HepG2 (cell line): ENCODE measurements around the gene NAALAD2. TPM values are rescaled to one million over a fixed set of nuclear protein-coding genes. Genes with fewer than 3 reads are reported as not detected.
A peak's percentile ranks its signal among the peaks of the same experiment; 100 is the strongest.

Source experiments
- ARNTL ChIP-seq: sonication (generic); formaldehyde crosslinking; IDR thresholded peaks from 2 replicates; pipeline ENCODE4 v1.4.0; 2020; ENCODE audit warnings: mild to moderate bottlenecking, missing genetic modification reagents
- FOXJ3 ChIP-seq: sonication (generic); formaldehyde crosslinking; IDR thresholded peaks from 2 replicates; pipeline ENCODE4 v1.4.0; 2020; ENCODE audit warnings: missing genetic modification reagents, mild to moderate bottlenecking, borderline replicate concordance
- IRF2 ChIP-seq: IDR thresholded peaks from 2 replicates; pipeline ENCODE4 v1.6.1; 2018; ENCODE audit warnings: missing genetic modification reagents, missing compliant biosample characterization
- KLF9 ChIP-seq: IDR thresholded peaks from 2 replicates; pipeline ENCODE4 v1.6.1; 2016; ENCODE audit warnings: low read depth
- MAF1 ChIP-seq: sonication (generic); formaldehyde crosslinking; IDR thresholded peaks from 2 replicates; pipeline ENCODE4 v1.5.0; 2020; ENCODE audit warnings: missing genetic modification reagents, borderline replicate concordance
- NR2F2 ChIP-seq: IDR thresholded peaks from 2 replicates; pipeline ENCODE4 v1.6.1; 2012; ENCODE audit warnings: low read depth, inconsistent platforms, borderline replicate concordance
- RFXAP ChIP-seq: sonication (generic); formaldehyde crosslinking; IDR thresholded peaks from 2 replicates; pipeline ENCODE4 v1.4.0; 2020; ENCODE audit warnings: missing genetic modification reagents, borderline replicate concordance
- SPEN ChIP-seq: sonication (generic); formaldehyde crosslinking; IDR thresholded peaks from 2 replicates; pipeline ENCODE4 v1.5.1; 2020; ENCODE audit warnings: low read depth, mild to moderate bottlenecking, missing genetic modification reagents
- TCF7L2 ChIP-seq: IDR thresholded peaks from 2 replicates; pipeline ENCODE4 v1.6.1; 2011; ENCODE audit warnings: mild to moderate bottlenecking, low read depth, low read length, moderate library complexity
- TOPORS ChIP-seq: sonication (generic); formaldehyde crosslinking; IDR thresholded peaks from 2 replicates; pipeline ENCODE4 v1.8.0; 2023; ENCODE audit warnings: mild to moderate bottlenecking, missing genetic modification reagents
- ZBTB7B ChIP-seq: sonication (generic); formaldehyde crosslinking; IDR thresholded peaks from 2 replicates; pipeline ENCODE4 v1.4.0; 2020; ENCODE audit warnings: missing genetic modification reagents
- ZFP1 ChIP-seq: IDR thresholded peaks from 2 replicates; pipeline ENCODE4 v1.6.1; 2016
- ZNF652 ChIP-seq: IDR thresholded peaks from 2 replicates; pipeline ENCODE4 v1.6.1; 2016; ENCODE audit warnings: low read depth, borderline replicate concordance
- ZNF768 ChIP-seq: sonication (generic); formaldehyde crosslinking; IDR thresholded peaks from 2 replicates; pipeline ENCODE4 v1.4.0; 2020; ENCODE audit warnings: missing genetic modification reagents
- polyA plus RNA-seq, 8 experiments: library from polyadenylated mRNA; depleted of rRNA in 3 of 8; stranded (reverse) in 7 of 8; unstranded in 1 of 8; fragments of >200 nt; fragmentation: Illumina TruSeq in 4 of 8; extraction: Trizol in 4 of 8; gene quantifications; 2 replicates each; pipeline versions ENCODE4 v1.2.1 to v1.2.3, GENCODE V29; 2011 to 2016; ENCODE audit warnings: low read depth in 4 of 8, missing spikeins in 1 of 8, mixed read lengths in 1 of 8; ENCODE audit not compliant: insufficient read depth in 1 of 8
- total RNA-seq, 5 experiments: library from RNA; depleted of rRNA; stranded (reverse); fragments of >200 nt; fragmentation: Illumina TruSeq; extraction: Trizol; gene quantifications; 2 replicates each; pipeline ENCODE4 v1.2.3, GENCODE V29; 2016; ENCODE audit warnings: low read depth in 1 of 5
- TF ChIP-seq, protein P1 (sequence below): sonication (generic); formaldehyde crosslinking; IDR thresholded peaks from 2 replicates; pipeline ENCODE4 v1.5.1; 2020; ENCODE audit warnings: mild to moderate bottlenecking, missing genetic modification reagents
- TF ChIP-seq, protein P2 (sequence below): sonication (generic); formaldehyde crosslinking; IDR thresholded peaks from 2 replicates; pipeline ENCODE4 v1.5.0; 2020; ENCODE audit warnings: mild to moderate bottlenecking, missing genetic modification reagents
- TF ChIP-seq, protein P3 (sequence below): sonication (generic); formaldehyde crosslinking; IDR thresholded peaks from 2 replicates; pipeline ENCODE4 v1.5.0; 2020; ENCODE audit warnings: missing genetic modification reagents
- TF ChIP-seq, protein P4 (sequence below): sonication (generic); formaldehyde crosslinking; conservative IDR thresholded peaks from 2 replicates; pipeline ENCODE4 v1.4.0; 2020; ENCODE audit warnings: missing genetic modification reagents
- TF ChIP-seq, protein P5 (sequence below): sonication (generic); formaldehyde crosslinking; IDR thresholded peaks from 2 replicates; pipeline ENCODE4 v1.4.0; 2020; ENCODE audit warnings: missing genetic modification reagents, low read depth, mild to moderate bottlenecking, borderline replicate concordance
- TF ChIP-seq, protein P6 (sequence below): sonication (generic); formaldehyde crosslinking; IDR thresholded peaks from 2 replicates; pipeline ENCODE4 v1.4.0; 2020; ENCODE audit warnings: mild to moderate bottlenecking, missing genetic modification reagents

Gene NAALAD2
- total and polyA plus RNA-seq, 2 of the 13 experiments (the other 11 are each of a cell fraction or from before 2014, with no cell fraction given), result 8.0 to 8.9 TPM

DNA sequence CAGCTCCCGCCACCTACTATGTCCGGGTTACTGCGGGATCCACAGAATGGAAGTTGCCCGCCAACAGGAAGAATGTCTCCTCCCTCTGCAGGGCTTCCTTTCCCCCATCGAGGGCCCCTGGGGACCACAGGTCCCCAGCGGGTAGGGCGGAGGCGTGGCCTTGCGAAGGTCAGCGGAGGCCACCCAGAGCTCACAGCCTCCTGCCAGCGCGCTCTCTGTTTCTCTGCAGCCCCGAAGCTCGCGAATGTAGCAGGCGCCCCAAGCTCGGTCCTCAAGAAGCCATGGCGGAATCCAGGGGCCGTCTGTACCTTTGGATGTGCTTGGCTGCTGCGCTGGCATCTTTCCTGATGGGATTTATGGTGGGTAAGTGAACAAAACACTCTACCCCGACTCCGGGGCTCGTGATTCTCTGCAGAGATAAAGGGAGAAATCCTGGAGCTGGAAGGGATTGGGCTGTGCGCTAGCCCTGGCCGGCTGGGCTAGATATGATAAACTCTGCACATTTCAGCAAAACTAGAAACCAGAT is at the start of gene NAALAD2 (continued):
- TF ChIP-seq, protein P1, sequence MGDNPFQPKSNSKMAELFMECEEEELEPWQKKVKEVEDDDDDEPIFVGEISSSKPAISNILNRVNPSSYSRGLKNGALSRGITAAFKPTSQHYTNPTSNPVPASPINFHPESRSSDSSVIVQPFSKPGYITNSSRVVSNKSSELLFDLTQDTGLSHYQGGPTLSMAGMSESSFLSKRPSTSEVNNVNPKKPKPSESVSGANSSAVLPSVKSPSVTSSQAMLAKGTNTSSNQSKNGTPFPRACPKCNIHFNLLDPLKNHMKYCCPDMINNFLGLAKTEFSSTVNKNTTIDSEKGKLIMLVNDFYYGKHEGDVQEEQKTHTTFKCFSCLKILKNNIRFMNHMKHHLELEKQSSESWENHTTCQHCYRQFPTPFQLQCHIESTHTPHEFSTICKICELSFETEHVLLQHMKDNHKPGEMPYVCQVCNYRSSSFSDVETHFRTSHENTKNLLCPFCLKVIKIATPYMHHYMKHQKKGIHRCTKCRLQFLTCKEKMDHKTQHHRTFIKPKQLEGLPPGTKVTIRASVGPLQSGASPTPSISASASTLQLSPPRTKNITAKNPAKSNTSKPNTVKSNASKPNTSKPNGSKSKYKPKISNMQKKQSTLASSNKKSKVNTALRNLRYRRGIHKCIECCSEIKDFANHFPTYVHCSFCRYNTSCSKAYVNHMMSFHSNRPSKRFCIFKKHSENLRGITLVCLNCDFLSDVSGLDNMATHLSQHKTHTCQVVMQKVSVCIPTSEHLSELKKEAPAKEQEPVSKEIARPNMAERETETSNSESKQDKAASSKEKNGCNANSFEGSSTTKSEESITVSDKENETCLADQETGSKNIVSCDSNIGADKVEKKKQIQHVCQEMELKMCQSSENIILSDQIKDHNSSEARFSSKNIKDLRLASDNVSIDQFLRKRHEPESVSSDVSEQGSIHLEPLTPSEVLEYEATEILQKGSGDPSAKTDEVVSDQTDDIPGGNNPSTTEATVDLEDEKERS (CRISPR knock-in tag), result no peak
- TF ChIP-seq, protein P2, sequence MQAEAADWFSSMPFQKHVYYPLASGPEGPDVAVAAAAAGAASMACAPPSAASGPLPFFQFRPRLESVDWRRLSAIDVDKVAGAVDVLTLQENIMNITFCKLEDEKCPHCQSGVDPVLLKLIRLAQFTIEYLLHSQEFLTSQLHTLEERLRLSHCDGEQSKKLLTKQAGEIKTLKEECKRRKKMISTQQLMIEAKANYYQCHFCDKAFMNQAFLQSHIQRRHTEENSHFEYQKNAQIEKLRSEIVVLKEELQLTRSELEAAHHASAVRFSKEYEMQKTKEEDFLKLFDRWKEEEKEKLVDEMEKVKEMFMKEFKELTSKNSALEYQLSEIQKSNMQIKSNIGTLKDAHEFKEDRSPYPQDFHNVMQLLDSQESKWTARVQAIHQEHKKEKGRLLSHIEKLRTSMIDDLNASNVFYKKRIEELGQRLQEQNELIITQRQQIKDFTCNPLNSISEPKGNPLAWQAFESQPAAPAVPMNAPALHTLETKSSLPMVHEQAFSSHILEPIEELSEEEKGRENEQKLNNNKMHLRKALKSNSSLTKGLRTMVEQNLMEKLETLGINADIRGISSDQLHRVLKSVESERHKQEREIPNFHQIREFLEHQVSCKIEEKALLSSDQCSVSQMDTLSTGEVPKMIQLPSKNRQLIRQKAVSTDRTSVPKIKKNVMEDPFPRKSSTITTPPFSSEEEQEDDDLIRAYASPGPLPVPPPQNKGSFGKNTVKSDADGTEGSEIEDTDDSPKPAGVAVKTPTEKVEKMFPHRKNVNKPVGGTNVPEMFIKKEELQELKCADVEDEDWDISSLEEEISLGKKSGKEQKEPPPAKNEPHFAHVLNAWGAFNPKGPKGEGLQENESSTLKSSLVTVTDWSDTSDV (CRISPR knock-in tag), result no peak
- TF ChIP-seq, protein P3, sequence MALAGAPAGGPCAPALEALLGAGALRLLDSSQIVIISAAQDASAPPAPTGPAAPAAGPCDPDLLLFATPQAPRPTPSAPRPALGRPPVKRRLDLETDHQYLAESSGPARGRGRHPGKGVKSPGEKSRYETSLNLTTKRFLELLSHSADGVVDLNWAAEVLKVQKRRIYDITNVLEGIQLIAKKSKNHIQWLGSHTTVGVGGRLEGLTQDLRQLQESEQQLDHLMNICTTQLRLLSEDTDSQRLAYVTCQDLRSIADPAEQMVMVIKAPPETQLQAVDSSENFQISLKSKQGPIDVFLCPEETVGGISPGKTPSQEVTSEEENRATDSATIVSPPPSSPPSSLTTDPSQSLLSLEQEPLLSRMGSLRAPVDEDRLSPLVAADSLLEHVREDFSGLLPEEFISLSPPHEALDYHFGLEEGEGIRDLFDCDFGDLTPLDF (CRISPR knock-in tag), result peak; percentile 58; the same call in 1 of the 2 replicates
- TF ChIP-seq TOPORS (CRISPR knock-in tag) (no peak), TCF7L2 (no peak), IRF2 (CRISPR knock-in tag) (0 out of 2 replicates have a peak, but pooled peaks have one; percentile 15), FOXJ3 (CRISPR knock-in tag) (no peak), ZNF768 (CRISPR knock-in tag) (peak; percentile 59; the same call in 1 of the 2 replicates), ZBTB7B (CRISPR knock-in tag) (no peak), ZNF652 (CRISPR knock-in tag) (no peak), RFXAP (no peak), ZFP1 (CRISPR knock-in tag) (no peak), SPEN (CRISPR knock-in tag) (peak; percentile 23; the same call in 1 of the 2 replicates), MAF1 (no peak), ARNTL (CRISPR knock-in tag) (no peak), KLF9 (CRISPR knock-in tag) (no peak), NR2F2 (no peak)
- TF ChIP-seq, protein P4, sequence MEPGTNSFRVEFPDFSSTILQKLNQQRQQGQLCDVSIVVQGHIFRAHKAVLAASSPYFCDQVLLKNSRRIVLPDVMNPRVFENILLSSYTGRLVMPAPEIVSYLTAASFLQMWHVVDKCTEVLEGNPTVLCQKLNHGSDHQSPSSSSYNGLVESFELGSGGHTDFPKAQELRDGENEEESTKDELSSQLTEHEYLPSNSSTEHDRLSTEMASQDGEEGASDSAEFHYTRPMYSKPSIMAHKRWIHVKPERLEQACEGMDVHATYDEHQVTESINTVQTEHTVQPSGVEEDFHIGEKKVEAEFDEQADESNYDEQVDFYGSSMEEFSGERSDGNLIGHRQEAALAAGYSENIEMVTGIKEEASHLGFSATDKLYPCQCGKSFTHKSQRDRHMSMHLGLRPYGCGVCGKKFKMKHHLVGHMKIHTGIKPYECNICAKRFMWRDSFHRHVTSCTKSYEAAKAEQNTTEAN (CRISPR knock-in tag), result no peak
- TF ChIP-seq, protein P5, sequence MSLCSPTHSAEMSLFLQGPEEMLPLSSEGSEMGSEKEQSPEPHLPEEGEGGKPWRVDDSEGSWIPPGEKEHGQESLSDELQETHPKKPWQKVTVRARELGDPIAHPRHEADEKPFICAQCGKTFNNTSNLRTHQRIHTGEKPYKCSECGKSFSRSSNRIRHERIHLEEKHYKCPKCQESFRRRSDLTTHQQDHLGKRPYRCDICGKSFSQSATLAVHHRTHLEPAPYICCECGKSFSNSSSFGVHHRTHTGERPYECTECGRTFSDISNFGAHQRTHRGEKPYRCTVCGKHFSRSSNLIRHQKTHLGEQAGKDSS (CRISPR knock-in tag), result no peak
- TF ChIP-seq, protein P6, sequence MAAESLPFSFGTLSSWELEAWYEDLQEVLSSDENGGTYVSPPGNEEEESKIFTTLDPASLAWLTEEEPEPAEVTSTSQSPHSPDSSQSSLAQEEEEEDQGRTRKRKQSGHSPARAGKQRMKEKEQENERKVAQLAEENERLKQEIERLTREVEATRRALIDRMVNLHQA, result no peak
